GM12872 (cell line): ENCODE measurements around the gene SGTA.

Experiments
- CTCF ChIP-seq: IDR thresholded peaks from 3 replicates; pipeline ENCODE4 v1.5.1; 2011; ENCODE audit warnings: low read depth, mild to moderate bottlenecking, low read length, moderate library complexity; ENCODE audit not compliant: insufficient read depth

SGTA gene

GRCh38 chr19:2768365-2769132, 14.5 kb downstream of the SGTA start:
- TF ChIP-seq CTCF: no peak

GRCh38 chr19:2767688-2768087, 15.4 kb downstream of the SGTA start:
- TF ChIP-seq CTCF: no peak

GRCh38 chr19:2766594-2767372, 16.3 kb downstream of the SGTA start:
- TF ChIP-seq CTCF: no peak

GRCh38 chr19:2765376-2765775, 17.7 kb downstream of the SGTA start:
- TF ChIP-seq CTCF: no peak

- no peak for TF ChIP-seq CTCF
These were observed 18.1 kb downstream of the SGTA start for GRCh38 chr19:2764945-2765344.

- no peak for TF ChIP-seq CTCF
These were observed 19.4 kb downstream of the SGTA start for GRCh38 chr19:2763687-2764086.

- no peak for TF ChIP-seq CTCF
These were observed 20.1 kb downstream of the SGTA start for GRCh38 chr19:2762783-2763496.
